BLaER1 treated with 17β-estradiol and CSF1 and Interleukin-3, amounts not matched to agents 10 nM and 100 nM (cell line): ENCODE data around the gene IL3.

Source experiments
- H3K27ac ChIP-seq, 11 experiments: shearing (Covaris generic); formaldehyde crosslinking; 2 replicates each; pipeline ENCODE4 v1.8.1; 2022
- H3K27me3 ChIP-seq, 11 experiments: shearing (Covaris generic); formaldehyde crosslinking; 2 replicates each; pipeline ENCODE4 v1.8.1; 2022
- H3K36me3 ChIP-seq, 11 experiments: shearing (Covaris generic); formaldehyde crosslinking; 2 replicates each; pipeline ENCODE4 v1.8.1; 2022
- H3K4me1 ChIP-seq, 10 experiments: shearing (Covaris generic); formaldehyde crosslinking; 2 replicates each; pipeline ENCODE4 v1.8.1; 2022
- H3K4me2 ChIP-seq, 11 experiments: shearing (Covaris generic); formaldehyde crosslinking; 2 replicates each; pipeline ENCODE4 v1.8.1; 2022
- H3K4me3 ChIP-seq, 10 experiments: shearing (Covaris generic); formaldehyde crosslinking; 2 replicates each; pipeline ENCODE4 v1.8.1; 2022
- H3K9ac ChIP-seq, 11 experiments: shearing (Covaris generic); formaldehyde crosslinking; 2 replicates each; pipeline ENCODE4 v1.8.1; 2022
- H3K9me3 ChIP-seq, 11 experiments: shearing (Covaris generic); formaldehyde crosslinking; replicated peaks in 1 of 11; 2 replicates each; pipeline ENCODE4 v1.8.1; 2022
- H4K20me1 ChIP-seq, 11 experiments: shearing (Covaris generic); formaldehyde crosslinking; 2 replicates each; pipeline ENCODE4 v1.8.1; 2022
- Cebpa-rat ChIP-seq, 11 experiments: shearing (Covaris generic); IDR thresholded peaks; 2 replicates each; pipeline ENCODE4 v1.8.1; 2022

IL3 gene

DNA sequence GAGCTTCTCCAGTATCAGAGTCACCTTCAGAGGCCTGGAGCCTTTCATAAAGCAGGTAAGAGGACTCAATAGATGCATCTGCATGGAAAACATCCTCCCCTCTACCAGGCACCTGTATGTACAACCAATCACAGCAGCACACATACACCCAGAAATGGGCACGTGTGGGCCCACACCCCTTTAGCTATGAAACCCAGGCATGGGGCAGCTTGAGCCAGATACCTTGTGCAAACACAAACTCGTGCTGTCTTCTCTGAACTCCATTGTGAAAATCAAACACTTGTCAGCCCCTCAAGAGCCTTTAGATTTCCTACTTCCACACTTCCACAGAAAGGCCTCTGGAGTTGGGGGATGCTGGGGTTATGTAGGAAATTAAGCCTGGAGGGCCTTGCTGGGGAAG is 12.1 kb downstream of the IL3 start:
- H3K9ac ChIP-seq: no peak overlapping the region
- no peaks in the 10 kb centered on the region for H3K36me3 ChIP-seq
- peaks cover 0 to 91% (median 0%) of the 10 kb centered on the region in 11 experiments; a peak in 10 of 22 replicates for H3K27me3 ChIP-seq
- no peak overlapping the region for H3K27ac ChIP-seq
- H4K20me1 ChIP-seq: peaks cover 0 to 89% (median 0%) of the 10 kb centered on the region in 11 experiments; a peak in 6 of 22 replicates
- no peak for TF ChIP-seq Cebpa-rat (IDR thresholded peaks at IDR 0.05)
- H3K4me2 ChIP-seq: peak overlapping the region in 3 of 11 experiments; percentile 31 to 71 (median 48); a peak in 2 of 22 replicates
- no peak overlapping the region for H3K4me3 ChIP-seq
- H3K4me1 ChIP-seq: peaks cover 32 to 67% (median 60%) of the 10 kb centered on the region in 10 experiments
- H3K9me3 ChIP-seq: no peaks in the 10 kb centered on the region

- no peaks in the 10 kb centered on the region for H3K36me3 ChIP-seq
- no peak within 1 kb of the TSS for H3K9ac ChIP-seq
- peaks cover 32 to 58% (median 51%) of the 10 kb centered on the region in 10 experiments for H3K4me1 ChIP-seq
- peaks cover 0 to 81% (median 0%) of the 10 kb centered on the region in 11 experiments; a peak in 5 of 22 replicates for H4K20me1 ChIP-seq
- no peak within 1 kb of the TSS for H3K4me3 ChIP-seq
- H3K9me3 ChIP-seq: no peaks in the 10 kb centered on the region
- H3K4me2 ChIP-seq: peak within 1 kb of the TSS; percentile 2 to 71 (median 40); a peak in 18 of 22 replicates
- H3K27me3 ChIP-seq: peaks cover 0 to 91% (median 0%) of the 10 kb centered on the region in 11 experiments; a peak in 9 of 22 replicates
- no peak within 1 kb of the TSS for H3K27ac ChIP-seq
- no peak for TF ChIP-seq Cebpa-rat (IDR thresholded peaks at IDR 0.05)
Measured at GRCh38 chr5:132073231-132074013, 13.0 kb downstream of the IL3 start, which contains the start of gene CSF2. Gene CSF2, plus strand, starts transcription at chr5:132073789. Its CDS starts 35 bp downstream, at chr5:132073824.

DNA sequence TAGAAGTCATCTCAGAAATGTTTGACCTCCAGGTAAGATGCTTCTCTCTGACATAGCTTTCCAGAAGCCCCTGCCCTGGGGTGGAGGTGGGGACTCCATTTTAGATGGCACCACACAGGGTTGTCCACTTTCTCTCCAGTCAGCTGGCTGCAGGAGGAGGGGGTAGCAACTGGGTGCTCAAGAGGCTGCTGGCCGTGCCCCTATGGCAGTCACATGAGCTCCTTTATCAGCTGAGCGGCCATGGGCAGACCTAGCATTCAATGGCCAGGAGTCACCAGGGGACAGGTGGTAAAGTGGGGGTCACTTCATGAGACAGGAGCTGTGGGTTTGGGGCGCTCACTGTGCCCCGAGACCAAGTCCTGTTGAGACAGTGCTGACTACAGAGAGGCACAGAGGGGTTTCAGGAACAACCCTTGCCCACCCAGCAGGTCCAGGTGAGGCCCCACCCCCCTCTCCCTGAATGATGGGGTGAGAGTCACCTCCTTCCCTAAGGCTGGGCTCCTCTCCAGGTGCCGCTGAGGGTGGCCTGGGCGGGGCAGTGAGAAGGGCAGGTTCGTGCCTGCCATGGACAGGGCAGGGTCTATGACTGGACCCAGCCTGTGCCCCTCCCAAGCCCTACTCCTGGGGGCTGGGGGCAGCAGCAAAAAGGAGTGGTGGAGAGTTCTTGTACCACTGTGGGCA is 13.8 kb downstream of the IL3 start:
- H3K9ac ChIP-seq: no peak overlapping the region
- H3K27ac ChIP-seq: no peak overlapping the region
- H3K4me3 ChIP-seq: no peak overlapping the region
- peak overlapping the region in 6 of 11 experiments; percentile 2 to 71 (median 44); a peak in 7 of 22 replicates for H3K4me2 ChIP-seq
- no peaks in the 10 kb centered on the region for H3K9me3 ChIP-seq
- H3K36me3 ChIP-seq: no peaks in the 10 kb centered on the region
- peaks cover 0 to 73% (median 0%) of the 10 kb centered on the region in 11 experiments; a peak in 5 of 22 replicates for H4K20me1 ChIP-seq
- peaks cover 0 to 91% (median 0%) of the 10 kb centered on the region in 11 experiments; a peak in 8 of 22 replicates for H3K27me3 ChIP-seq
- TF ChIP-seq Cebpa-rat (IDR thresholded peaks at IDR 0.05): no peak
- H3K4me1 ChIP-seq: peaks cover 24 to 50% (median 43%) of the 10 kb centered on the region in 10 experiments

DNA sequence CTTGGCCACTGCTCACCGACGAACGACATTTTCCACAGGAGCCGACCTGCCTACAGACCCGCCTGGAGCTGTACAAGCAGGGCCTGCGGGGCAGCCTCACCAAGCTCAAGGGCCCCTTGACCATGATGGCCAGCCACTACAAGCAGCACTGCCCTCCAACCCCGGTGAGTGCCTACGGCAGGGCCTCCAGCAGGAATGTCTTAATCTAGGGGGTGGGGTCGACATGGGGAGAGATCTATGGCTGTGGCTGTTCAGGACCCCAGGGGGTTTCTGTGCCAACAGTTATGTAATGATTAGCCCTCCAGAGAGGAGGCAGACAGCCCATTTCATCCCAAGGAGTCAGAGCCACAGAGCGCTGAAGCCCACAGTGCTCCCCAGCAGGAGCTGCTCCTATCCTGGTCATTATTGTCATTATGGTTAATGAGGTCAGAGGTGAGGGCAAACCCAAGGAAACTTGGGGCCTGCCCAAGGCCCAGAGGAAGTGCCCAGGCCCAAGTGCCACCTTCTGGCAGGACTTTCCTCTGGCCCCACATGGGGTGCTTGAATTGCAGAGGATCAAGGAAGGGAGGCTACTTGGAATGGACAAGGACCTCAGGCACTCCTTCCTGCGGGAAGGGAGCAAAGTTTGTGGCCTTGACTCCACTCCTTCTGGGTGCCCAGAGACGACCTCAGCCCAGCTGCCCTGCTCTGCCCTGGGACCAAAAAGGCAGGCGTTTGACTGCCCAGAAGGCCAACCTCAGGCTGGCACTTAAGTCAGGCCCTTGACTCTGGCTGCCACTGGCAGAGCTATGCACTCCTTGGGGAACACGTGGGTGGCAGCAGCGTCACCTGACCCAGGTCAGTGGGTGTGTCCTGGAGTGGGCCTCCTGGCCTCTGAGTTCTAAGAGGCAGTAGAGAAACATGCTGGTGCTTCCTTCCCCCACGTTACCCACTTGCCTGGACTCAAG is 14.6 kb downstream of the IL3 start:
- Histone ChIP-seq H3K4me1 (peaks cover 16 to 42% (median 35%) of the 10 kb centered on the region in 10 experiments; a peak in 19 of 20 replicates), H3K27me3 (peaks cover 0 to 89% (median 0%) of the 10 kb centered on the region in 11 experiments; a peak in 8 of 22 replicates), H4K20me1 (peaks cover 0 to 73% (median 0%) of the 10 kb centered on the region in 11 experiments; a peak in 5 of 22 replicates), H3K4me2 (peak overlapping the region in 6 of 11 experiments; percentile 16 to 53 (median 32); a peak in 9 of 22 replicates), H3K9me3 (no peaks in the 10 kb centered on the region), H3K9ac (no peak overlapping the region), H3K27ac (no peak overlapping the region), H3K36me3 (no peaks in the 10 kb centered on the region), H3K4me3 (no peak overlapping the region)
- TF ChIP-seq Cebpa-rat (IDR thresholded peaks at IDR 0.05): no peak

DNA sequence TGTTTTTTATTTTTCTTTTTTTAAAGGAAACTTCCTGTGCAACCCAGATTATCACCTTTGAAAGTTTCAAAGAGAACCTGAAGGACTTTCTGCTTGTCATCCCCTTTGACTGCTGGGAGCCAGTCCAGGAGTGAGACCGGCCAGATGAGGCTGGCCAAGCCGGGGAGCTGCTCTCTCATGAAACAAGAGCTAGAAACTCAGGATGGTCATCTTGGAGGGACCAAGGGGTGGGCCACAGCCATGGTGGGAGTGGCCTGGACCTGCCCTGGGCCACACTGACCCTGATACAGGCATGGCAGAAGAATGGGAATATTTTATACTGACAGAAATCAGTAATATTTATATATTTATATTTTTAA is 15.2 kb downstream of the IL3 start:
- no peak overlapping the region for H3K9ac ChIP-seq
- H3K27me3 ChIP-seq: peaks cover 0 to 86% (median 0%) of the 10 kb centered on the region in 11 experiments; a peak in 8 of 22 replicates
- no peak overlapping the region for H3K27ac ChIP-seq
- H3K9me3 ChIP-seq: no peaks in the 10 kb centered on the region
- H3K36me3 ChIP-seq: no peaks in the 10 kb centered on the region
- peaks cover 9 to 35% (median 28%) of the 10 kb centered on the region in 10 experiments; a peak in 19 of 20 replicates for H3K4me1 ChIP-seq
- TF ChIP-seq Cebpa-rat (IDR thresholded peaks at IDR 0.05): no peak
- H3K4me2 ChIP-seq: peak overlapping the region in 4 of 11 experiments; percentile 16 to 53 (median 38); a peak in 7 of 22 replicates
- peaks cover 0 to 67% (median 0%) of the 10 kb centered on the region in 11 experiments; a peak in 5 of 22 replicates for H4K20me1 ChIP-seq
- no peak overlapping the region for H3K4me3 ChIP-seq

DNA sequence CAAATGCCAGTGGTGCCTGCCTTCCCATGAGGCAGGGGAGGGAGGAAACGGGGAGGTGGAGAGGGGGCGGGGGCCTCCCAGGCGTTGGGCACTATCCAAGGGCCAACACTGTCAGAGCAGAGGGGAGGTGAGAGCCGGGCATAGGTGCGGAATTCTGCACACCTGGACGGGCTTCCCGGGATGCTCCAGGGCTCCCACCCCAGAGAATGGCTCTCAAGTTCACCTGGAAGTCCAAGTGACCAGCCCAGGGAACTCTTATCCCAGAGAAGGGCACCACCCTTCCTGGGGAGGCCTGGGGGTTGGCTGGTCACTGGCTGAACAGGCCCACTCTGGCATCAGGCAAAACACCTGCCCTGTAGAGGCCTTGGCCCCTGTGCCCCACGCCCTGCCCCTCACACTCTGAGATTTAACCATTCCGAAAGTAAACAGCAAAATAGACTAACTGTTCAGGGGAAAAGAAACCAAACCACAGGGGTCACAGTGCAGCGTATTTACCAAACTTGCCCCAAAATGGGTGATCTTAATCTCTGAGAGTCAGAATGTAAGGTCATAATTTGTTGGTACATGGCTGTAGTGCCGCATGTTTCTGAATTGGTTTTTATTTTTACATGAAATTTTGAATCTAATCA is 15.9 kb downstream of the IL3 start:
- Histone ChIP-seq H3K9me3 (no peaks in the 10 kb centered on the region), H3K4me3 (no peak overlapping the region), H4K20me1 (peaks cover 0 to 64% (median 0%) of the 10 kb centered on the region in 11 experiments; a peak in 5 of 22 replicates), H3K27ac (no peak overlapping the region), H3K4me1 (peaks cover 7 to 29% (median 22%) of the 10 kb centered on the region in 10 experiments; a peak in 18 of 20 replicates), H3K9ac (no peak overlapping the region), H3K36me3 (no peaks in the 10 kb centered on the region), H3K27me3 (peaks cover 0 to 84% (median 0%) of the 10 kb centered on the region in 11 experiments; a peak in 8 of 22 replicates), H3K4me2 (no peak overlapping the region)
- TF ChIP-seq Cebpa-rat (IDR thresholded peaks at IDR 0.05): no peak

DNA sequence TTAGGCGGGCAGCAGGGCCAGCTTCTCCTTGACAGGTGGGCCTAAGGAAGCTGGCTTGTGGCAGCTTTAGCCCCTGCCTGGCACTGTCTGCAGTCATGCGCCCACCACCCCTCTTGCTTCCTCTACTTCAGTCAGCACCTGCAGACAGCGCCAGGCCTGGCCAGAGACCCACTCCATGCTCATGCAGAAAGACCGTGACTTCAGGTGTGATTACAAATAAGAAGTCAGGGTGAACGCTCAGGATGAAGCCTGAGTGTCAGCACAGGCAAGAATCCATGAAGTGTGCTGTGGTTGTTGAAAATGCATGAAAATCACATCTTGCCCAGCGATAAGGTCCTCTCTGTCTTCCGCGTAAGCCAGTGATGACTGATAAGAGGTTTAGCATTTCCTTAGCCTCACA is 16.5 kb downstream of the IL3 start:
- H3K9ac ChIP-seq: no peak overlapping the region
- no peak overlapping the region for H3K4me2 ChIP-seq
- no peak overlapping the region for H3K27ac ChIP-seq
- H3K9me3 ChIP-seq: no peaks in the 10 kb centered on the region
- peaks cover 7 to 27% (median 21%) of the 10 kb centered on the region in 10 experiments; a peak in 18 of 20 replicates for H3K4me1 ChIP-seq
- no peaks in the 10 kb centered on the region for H3K36me3 ChIP-seq
- peaks cover 0 to 82% (median 0%) of the 10 kb centered on the region in 11 experiments; a peak in 7 of 22 replicates for H3K27me3 ChIP-seq
- TF ChIP-seq Cebpa-rat (IDR thresholded peaks at IDR 0.05): no peak
- peaks cover 0 to 60% (median 0%) of the 10 kb centered on the region in 11 experiments; a peak in 4 of 22 replicates for H4K20me1 ChIP-seq
- H3K4me3 ChIP-seq: no peak overlapping the region
